ENCODE data around the gene NUP62.

- TF ChIP-seq CTCF (IDR thresholded peaks at IDR 0.05) (no peak), POLR2A (IDR thresholded peaks at IDR 0.05) (no peak)
Measured at GRCh38 chr19:49882643-49883042, 46.7 kb downstream of the NUP62 start.

Data from right lobe of liver (tissue), 4 donors.